Epithelial cell of esophagus (primary cell): ENCODE data around the gene PODN.

Experiments used
- DNase-seq: peaks from one replicate; pipeline ENCODE4 v3.0.0; 2010; ENCODE audit warnings: low read depth
- H3K4me3 ChIP-seq: 2 replicates; pipeline ENCODE4 v1.5.1; 2011; ENCODE audit warnings: mild to moderate bottlenecking, low read length, control low read depth
- CTCF ChIP-seq: IDR thresholded peaks from 2 replicates; pipeline ENCODE4 v1.5.1; 2011; ENCODE audit warnings: low read depth, mild to moderate bottlenecking, low read length, control low read depth, inconsistent platforms; ENCODE audit not compliant: insufficient read depth; ENCODE audit errors: missing control alignments

PODN gene

GRCh38 chr1:53132176-53132575, 70.2 kb downstream of the PODN start:
- no peak for TF ChIP-seq CTCF
- no peak for DNase-seq
- no peak overlapping the region for H3K4me3 ChIP-seq

GRCh38 chr1:53133261-53134041, 71.4 kb downstream of the PODN start:
- H3K4me3 ChIP-seq: no peak overlapping the region
- TF ChIP-seq CTCF: no peak
- DNase-seq: no peak

- no peak overlapping the region for H3K4me3 ChIP-seq
- DNase-seq: no peak
- TF ChIP-seq CTCF: no peak
These were observed 72.1 kb downstream of the PODN start for GRCh38 chr1:53134042-53134485.
